HG02642 (cell line): ENCODE measurements around the gene MEX3C.

Experiments used
- ATAC-seq: cut with Tn5 transposase; IDR thresholded peaks from one replicate; pipeline ENCODE4 v1.9.1; 2021; ENCODE audit warnings: mild to moderate bottlenecking; ENCODE audit not compliant: unreplicated experiment, poor library complexity

MEX3C gene

DNA sequence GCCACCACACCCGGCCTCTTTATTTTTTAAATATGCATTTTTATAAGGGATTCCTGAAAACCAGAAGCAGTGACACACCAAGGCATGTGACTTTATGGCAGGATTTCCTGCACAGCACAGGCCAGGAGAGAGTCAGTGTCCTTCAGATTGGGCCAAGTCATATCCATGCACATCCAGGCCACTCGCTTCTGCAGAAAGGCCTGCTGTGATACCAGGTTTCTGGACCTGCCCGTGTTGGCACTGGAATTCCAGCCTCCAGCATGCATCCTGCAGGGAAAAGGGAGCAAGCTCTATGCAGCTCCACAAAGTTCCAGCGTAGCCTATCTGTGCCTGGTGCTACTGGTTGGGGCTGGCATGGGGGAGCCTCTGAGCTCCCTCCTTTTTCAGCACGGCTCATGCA is 36.8 kb downstream of the MEX3C start:
- no peak for ATAC-seq

DNA sequence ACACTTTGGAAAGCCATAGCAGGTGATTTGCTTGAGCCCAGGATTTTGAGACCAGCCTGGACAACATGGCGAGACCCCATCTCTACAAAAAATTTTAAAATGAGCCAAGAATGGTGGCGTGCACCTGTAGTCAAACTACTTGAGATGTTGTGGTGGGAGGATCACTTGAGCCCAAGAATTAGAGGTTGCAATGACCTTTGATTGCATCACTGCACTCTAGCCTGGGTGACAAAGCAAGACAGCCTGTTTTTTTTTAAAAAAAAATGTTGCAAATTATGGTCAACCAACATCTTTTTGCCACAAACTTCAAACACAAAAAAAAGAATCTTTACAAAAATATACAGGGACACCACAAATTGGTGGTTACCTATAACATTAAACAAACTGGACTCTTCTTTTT is 40.3 kb downstream of the MEX3C start:
- no peak for ATAC-seq

DNA sequence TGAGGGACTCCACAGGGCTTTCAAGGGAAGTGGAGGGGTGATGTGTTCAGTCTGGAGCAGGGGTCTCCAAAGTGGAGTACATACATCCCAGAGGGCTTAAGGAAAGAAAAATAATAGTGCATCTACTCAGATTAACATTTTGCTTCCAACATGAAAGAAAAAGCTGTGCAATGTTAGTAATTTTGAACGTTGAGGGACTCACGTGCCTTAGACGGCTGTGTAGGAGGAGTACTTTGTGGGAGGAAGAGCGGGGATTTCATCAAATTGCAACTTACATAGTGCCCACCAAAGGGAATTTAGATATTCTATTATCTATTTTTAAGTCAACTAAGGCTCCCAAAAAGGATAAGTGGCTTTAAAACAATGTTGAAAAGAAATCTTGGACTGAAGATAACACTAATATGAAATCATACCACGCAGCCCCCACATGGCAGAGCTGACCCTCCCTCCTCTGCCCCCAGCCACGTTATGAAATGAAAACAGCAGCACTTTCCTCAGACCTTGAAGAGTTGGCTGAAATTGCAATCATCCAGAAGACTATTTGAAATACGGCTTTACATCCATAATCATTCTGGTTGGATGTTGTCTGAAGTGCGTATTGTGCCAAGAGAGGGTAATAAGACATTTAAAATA is 42.9 kb downstream of the MEX3C start:
- ATAC-seq: no peak

DNA sequence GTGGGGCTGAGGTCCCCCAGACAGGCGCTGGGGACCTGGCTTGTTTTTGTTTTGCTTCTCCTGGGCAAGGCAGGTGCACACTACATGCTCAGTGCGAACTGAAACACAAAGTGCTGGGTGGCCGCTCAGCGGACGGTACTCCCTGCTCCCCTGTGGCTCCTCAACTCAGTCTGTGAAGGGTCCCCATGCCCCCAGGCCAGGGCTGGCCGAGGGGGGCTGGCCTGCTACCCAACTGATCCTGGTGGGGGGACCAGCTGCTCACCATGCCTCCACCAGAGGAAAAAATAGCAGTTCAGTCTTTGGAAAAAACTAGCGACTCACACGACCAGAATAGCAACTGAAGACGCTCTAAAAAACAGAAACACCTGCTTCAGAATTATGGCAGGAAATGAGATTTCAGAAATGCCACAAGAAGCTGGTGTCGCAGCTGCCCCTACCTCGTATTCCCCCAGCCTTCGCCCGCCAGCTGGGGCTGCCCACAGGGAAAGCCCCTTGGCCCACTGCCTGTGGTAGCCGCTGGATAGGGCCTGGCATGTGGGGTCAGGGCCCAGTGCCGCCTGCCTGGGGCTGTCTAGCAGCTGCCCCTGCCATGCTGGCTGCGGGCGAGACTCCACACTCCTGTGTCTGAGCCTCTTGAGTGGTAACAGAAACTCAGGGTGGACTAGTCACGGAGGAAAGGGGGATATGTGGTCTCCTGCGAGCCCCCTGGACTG is 43.7 kb downstream of the MEX3C start:
- ATAC-seq: peak; percentile 76

DNA sequence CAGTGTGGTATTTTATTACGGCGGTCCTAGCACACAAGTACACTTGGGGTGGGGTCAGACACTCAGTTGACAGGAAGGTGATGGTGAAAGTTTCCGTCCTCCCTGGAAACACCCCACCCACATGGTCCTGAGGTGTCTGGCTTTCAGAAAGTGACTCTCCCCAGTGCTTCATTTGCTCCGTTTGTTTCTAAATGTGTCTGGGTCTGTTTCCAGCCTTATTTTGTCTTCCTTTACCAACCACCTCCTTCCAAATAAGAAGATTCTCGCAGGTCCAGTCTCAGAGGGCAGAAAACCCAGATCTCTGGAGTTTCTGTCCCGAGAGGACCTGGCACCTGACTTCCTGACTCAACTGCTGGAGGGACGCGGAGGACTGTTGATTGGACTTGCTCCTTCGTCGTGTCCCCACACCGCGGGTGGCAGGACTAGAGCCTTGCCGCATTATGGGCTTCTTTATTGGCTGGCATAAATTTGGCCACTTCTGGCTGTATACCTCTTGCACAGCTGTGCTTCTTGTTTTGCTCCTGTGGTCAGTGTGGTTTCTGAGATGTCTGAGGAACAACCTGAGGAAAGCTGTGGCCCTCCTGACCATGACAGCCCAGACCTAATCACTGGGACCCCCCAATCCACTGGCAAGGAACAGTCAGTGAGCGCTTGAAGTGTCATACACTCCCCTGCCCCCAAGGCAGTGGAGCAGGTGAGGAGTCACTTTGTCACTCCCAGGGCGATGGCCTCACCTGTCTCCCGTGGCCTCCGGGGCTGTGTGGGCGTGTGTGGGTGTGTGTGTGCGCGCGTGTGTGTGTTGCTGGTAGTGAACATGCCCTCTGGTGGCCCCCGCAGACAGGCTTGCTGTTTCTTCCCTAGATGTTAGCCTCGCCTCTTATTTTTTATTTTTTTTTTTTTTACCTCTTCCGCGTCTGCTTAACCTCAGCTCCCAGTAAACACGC is 45.6 kb downstream of the MEX3C start:
- ATAC-seq: peak; percentile 35

DNA sequence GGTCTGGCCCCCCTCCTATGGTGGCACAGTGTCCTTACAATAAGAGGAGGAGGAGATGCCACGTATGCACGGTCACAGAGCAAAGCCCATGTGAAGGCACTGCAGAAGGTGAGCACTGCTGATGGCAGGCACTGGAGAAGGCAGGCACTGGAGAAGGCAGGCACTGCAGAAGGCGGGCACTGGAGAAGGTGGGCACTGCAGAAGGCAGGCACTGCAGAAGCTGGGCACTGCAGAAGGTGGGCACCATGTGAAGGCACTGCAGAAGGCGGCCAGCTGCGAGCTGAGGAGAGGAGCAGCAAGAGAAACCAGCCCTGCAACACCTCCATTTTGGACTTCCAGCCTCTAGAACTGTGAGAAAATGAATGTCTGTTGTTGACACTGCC is 46.3 kb downstream of the MEX3C start:
- ATAC-seq: no peak

DNA sequence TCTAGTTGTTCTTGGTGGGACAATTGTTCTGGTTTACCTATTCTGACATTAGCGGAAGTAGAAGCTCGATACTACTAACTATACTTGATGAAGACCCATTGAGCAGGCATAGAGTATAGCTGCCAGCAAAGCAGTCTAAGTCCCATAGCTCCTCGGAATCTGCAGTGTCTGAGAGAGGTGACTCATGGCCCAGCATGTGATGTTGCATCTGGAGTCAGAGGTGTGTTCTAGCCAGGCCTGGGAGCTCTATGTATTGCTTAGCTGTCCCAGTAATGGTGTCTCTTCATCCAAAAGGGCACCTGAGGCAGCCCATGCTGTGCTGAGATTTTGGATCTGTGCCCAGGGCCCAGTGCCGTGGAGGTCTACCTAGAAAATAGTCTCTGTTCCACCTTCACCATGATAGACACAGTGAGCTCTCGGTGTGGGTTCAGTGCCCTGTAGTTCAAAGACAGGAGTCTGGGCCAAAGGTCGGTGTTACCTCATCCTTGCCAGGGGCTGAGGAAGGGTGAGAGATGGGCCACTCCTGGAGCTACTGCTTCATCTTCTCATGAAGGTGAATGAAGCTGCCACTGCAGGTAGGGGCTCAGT is 47.3 kb downstream of the MEX3C start:
- ATAC-seq: no peak

DNA sequence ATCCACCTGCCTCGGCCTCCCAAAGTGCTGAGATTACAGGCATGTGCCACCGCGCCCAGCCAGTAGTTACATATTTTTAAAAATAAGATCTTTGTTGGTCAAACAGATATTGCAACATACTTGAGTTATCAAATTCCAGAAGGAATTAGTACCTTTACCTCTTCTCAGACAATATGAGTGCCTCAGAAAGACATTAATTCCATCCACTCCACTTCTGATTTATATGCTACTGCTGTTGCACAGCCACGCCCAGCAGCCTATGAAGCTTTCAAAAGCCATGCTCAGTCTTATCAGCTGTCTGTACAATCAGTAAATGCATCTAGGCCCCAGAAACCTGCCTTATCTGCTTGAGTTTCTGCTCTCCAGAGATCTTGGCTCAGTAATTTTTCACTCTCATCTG is 47.8 kb downstream of the MEX3C start:
- no peak for ATAC-seq

DNA sequence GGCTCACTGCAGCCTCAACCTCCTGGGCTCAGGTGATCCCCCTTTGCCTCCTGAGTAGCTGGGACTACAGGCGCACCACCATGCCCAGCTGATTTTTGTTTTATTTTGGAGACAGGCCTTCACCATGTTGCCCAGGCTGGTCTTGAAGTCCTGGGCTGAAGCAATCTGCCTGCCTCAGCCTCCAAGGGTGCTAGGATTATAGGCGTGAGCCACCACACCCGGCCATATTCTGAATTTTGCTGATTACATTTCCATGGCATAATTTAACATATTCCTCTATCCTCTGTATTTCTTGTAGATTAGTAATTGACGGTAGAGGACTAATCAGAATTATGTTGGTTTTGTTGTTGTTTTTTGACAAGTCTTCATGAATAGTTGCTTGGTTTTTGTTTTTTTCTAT is 50.6 kb downstream of the MEX3C start:
- ATAC-seq: no peak

DNA sequence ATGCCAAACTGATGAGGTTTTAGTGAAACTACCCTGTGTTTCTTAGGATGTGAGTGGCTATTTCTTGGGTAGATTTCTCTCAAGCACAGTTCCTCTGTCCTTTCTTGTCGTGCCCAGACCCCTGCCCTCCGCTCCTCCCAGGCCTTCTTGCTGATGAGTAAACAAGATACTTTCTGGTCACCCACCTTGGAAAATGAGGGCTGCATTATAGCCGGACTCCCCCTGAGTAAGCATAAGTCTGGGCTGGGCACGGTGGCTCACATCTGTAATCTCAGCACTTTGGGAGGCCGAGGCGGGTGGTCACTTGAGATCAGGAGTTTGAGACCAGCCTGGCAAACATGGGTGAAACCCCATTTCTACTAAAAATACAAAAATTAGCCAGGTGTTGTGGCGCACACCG is 58.5 kb downstream of the MEX3C start:
- no peak for ATAC-seq

DNA sequence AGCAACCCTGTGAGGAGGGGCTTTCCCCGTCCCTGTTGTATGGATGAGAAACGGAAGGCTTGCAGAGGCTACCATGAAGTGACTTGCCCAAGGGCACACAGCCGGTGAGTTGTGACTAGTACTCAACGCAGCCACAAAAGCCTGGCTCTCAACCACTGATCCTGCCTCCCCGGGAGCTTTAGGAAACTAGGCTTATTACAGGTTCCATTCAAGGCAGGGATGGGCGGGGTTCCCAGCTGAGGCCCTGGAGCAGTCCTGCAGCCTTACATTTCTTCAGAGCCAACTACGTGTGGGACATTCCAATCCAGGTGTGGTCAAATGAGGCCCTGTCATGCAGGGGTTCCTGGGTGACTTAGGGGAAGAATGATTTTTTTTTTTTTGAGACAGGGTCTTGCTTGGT is 59.6 kb downstream of the MEX3C start:
- no peak for ATAC-seq

DNA sequence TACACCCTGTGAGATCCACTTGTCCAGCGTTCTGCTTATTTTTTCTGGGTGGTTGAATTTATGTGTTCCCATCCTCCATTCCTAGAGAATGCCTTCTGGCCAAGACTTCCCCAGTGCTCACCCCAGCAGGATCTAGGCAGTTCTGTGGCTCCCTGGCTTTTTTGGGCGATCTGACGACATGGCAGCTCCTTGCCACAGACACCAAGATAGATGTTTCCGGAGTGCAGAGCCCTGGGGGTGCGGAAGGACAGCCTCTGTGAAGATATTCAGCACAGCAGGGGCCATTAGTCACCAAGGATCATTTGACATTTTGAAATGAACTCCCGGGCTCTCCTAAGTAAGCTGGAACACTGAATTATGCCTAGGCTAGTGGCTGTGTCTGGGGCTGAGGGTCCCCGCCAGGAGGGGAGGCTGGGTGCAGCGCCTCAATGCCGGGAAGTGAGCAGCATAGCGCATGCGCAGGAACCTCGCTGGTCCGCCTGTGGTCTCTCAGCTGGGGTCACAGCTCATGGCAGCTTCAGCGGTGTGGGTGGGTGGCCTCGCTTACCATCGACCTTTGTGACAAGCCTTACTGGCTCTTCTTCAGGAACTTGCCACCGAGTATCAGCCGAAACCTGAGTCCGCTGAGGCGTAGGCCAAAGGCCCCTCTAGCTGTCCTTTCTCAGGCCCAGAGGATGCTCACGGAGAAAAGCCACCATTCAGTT is 60.3 kb downstream of the MEX3C start:
- no peak for ATAC-seq

DNA sequence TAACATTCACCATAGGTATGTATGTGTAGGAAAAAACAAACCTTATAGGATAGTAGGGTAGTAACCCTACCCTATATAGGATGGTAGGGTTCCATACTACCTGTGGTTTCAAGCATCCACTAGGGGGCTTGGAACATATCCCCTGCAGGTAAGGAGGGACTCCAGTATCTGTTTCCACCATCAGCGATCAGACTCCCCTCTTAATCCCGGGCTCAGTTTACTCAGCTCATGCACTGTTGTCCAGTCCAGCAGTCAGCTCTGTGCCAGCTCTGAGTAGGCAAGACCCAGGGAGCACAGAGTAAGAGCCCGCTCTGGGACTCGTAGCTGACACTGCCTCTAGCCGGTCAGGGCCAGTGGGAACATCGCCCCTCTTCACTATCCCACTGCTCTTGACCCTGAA is 61.7 kb downstream of the MEX3C start:
- no peak for ATAC-seq

DNA sequence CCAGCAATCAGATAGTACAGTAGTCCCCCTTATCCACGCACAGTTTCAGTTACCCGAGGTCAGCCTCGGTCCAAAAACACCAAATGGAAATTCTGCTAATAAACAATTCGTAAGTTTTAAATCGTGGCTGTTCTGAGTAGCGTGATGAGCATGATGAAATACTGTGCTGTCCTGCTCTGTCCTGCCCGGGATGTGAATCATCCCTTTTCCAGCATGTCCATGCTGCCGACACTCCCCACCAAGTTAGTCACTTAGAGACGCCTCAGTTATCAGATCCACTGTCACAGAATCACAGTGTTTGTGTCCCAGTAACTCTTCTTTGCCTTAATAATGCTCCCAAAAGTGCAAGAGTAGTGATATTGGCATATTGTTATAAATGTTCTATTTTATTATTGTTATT is 62.1 kb downstream of the MEX3C start:
- ATAC-seq: no peak

DNA sequence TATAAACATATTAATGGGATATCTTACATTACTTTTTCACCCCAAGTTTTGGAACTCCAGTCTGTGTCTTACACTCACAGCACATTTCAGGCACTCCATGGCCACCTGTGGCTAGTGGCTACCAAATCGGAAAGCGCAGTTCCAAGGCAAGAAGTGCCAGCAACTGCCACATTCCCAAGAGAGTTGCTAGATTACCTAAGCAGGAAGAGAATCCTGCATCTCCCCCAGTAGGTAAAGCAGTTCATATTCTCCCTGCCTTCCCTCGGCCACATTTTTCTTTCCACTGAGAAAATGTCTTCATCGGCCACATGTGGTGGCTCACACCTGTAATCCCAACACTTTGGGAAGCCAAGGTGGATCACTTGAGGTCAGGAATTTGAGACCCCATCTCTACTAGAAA is 62.8 kb downstream of the MEX3C start:
- ATAC-seq: no peak

DNA sequence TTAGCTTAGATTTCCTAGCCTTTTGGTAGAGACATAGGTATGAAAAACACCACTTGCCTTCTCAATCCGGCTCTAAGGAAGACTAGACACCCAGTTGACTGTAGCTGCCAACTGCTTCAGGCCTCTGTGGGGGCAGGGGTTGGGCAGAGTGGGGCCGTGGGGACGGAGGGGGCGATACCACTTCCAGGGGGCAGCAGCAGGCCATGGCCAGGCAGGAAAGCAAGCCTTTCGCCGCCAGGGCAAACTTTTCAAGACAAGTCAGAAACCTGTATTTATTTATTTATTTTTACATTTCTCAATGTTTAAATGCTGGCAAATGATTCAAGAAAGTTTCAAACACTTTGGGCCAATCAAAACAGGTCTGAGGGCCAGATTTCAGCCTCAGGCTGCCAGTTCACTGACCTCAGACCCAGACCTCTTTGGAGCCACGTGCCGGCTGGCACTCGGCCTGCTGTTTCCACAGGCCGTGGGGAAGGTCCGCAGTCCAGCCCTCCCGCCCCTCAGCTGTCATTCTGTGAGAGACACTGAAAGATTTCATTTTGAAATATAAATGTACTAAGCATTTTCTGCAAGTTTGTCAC is 63.8 kb downstream of the MEX3C start:
- ATAC-seq: no peak

DNA sequence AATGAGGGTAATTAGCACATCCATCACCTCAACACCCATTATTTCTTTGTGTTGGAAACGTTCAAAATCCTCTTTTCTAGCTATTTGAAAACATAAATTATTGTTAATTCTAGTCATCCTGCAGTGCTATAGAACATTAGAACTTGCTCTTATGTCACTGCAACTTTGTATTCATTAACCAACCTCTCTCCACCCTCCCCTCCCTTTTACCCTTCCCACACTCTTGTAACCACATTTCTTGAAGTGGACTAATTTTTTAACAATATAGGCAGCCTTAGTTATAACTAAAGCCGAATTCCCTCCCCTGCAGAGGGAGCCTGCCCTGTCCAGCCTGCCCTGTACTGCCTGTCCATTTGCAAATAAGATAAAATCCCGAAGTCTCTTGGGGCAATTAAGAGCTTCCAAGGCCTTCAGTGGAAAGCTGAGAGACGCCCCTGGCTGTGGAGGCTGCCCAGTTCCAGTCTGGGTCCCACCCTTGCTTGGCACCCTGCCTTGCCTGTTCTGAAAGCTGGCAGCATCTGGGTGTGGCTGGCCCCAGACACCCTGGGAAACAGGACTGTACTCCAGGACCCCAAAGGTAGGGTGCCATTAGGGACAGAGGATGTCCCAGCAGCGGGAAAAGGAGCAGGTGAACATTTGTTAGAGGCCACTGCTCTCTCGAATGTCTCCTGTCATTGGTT is 65.1 kb downstream of the MEX3C start:
- no peak for ATAC-seq

DNA sequence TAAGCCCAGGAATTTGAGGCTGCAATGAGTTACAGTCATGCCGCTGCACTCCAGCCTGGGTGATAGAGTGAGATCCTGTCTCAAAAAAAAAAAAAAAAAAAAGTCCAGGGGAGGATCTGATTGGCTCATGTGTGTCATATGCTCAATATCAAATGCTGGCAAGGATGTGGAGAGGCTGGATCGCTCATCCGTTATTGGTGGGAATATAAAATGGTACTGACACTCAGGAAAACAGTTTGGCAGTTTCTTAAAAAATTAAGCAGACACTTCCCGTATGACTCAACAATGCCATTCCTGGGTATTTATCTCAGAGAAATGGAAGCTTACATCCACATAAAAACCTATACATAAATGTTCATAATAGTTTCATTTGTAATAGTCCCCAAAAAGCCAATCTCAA is 68.9 kb downstream of the MEX3C start:
- no peak for ATAC-seq

DNA sequence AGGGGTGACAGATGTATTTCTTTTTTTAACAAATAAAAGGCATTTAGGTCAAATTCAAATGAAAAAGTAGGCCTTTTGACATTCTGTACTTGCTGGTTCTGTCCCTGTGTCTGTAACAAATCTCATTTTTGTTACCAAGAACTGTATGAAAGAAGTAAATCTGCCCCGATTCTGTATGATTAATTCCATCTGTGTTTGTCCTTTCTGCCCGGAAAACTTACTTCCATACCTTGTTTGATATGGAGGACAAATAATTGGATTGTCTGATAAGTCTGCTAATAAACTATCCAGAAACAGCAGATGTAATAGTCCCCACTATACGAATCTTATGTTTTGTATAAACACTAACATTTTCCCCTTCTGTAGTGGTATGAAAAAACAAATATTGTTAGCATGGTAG is 69.8 kb downstream of the MEX3C start:
- no peak for ATAC-seq
